GM12872 (cell line): Measurements from ENCODE around the gene CEACAM16.

Experiments
- TF ChIP-seq, protein P1 (sequence below): IDR thresholded peaks from 3 replicates; pipeline ENCODE4 v1.5.1; 2011; ENCODE audit warnings: low read depth, mild to moderate bottlenecking, low read length, moderate library complexity; ENCODE audit not compliant: insufficient read depth

The CEACAM16 gene

DNA sequence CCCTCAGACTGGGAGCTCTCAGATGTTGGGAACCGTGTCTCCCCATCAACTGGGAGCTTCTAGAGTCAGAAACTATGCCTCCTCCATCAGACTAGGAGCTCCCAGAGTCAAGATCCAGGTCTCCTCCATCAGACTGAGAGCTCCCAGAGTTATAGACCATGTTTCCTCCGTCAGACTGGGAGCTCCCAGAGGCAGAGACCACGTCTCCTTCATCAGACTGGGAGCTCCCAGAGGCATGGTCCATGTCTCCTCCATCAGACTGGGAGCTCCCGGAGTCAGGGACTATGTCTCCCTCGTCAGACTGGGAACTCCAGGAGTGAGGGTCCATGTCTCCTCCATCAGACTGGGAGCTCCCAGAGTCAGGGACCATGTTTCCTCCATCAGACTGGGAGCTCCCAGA, 10.0 kb downstream of the CEACAM16 start:
- TF ChIP-seq, protein P1, sequence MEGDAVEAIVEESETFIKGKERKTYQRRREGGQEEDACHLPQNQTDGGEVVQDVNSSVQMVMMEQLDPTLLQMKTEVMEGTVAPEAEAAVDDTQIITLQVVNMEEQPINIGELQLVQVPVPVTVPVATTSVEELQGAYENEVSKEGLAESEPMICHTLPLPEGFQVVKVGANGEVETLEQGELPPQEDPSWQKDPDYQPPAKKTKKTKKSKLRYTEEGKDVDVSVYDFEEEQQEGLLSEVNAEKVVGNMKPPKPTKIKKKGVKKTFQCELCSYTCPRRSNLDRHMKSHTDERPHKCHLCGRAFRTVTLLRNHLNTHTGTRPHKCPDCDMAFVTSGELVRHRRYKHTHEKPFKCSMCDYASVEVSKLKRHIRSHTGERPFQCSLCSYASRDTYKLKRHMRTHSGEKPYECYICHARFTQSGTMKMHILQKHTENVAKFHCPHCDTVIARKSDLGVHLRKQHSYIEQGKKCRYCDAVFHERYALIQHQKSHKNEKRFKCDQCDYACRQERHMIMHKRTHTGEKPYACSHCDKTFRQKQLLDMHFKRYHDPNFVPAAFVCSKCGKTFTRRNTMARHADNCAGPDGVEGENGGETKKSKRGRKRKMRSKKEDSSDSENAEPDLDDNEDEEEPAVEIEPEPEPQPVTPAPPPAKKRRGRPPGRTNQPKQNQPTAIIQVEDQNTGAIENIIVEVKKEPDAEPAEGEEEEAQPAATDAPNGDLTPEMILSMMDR: no peak

- TF ChIP-seq, protein P1: no peak
Measured at GRCh38 chr19:44710483-44710882, 11.5 kb downstream of the CEACAM16 start.

DNA sequence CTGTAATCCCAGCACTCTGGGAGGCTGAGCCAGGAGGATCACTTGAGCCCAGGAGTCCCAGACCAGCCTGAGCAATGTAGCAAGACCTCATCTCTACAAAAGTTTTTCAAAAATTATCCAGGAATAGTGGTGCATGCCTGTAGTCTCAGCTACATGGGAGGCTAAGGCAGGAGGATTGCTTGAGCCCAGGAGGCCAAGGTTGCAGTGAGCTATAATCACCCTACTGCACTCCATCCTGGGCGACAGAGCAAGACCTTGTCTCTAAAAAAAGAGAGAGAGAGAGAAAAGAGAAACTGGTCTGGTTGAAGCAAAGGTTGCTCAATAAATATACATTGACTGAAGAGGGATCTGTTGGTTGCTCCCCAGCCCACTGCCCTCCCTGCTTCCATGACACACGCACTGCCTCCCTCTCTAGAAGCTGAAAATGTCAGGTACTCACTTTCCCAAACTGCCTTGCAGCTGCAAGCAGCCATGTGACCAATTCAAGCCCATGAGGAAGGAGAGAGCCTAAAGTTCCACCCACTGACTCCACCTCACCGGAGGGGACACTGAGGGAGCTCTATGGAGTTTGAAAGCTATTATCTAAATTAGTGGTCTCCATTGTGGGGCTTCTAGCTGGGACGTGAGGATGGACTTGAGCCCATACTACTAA, 14.0 kb downstream of the CEACAM16 start:
- TF ChIP-seq, protein P1: no peak

DNA sequence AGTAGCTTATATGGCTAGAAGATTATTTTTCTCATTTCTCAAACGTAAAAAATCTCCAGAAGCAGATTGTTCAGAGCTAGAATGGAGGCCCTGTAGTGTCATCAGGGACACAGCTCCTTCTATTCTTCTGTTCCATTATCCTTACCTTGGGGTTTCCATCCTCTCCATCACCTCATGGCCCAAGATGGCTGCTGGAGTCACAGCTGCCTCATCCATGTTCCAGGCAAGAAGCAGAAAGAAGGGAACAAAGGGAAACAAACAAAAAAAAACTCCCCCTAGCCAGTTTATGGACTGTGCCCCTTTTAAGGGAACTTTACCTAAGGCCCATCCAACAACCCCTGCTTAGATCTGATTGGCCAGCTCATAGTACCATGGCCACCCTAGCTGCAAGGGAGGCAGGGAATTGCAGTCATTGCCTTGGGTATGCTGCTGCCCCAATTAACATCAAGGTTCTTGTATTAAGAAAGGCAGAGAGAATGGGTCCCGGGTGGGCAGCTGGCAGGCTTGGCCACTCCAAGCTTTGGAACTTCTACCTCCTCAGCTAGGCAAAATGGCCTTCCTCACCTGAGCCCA, 15.7 kb downstream of the CEACAM16 start:
- TF ChIP-seq, protein P1: no peak

GRCh38 chr19:44717603-44718002, 18.7 kb downstream of the CEACAM16 start:
- TF ChIP-seq, protein P1: no peak

GRCh38 chr19:44718441-44719261, 19.7 kb downstream of the CEACAM16 start:
- TF ChIP-seq, protein P1: no peak

GRCh38 chr19:44719262-44719701, 20.3 kb downstream of the CEACAM16 start:
- TF ChIP-seq, protein P1: no peak
